HEK293T (cell line): ENCODE data around the gene PLEKHH1.

ENCODE experiments used
- BHLHE40 ChIP-seq: fragments of 450-650 bp; IDR thresholded peaks from 2 replicates; pipeline ENCODE4 v1.6.1; 2016; ENCODE audit warnings: mild to moderate bottlenecking, moderate library complexity, borderline replicate concordance
- CTBP1 ChIP-seq: fragments of 450-650 bp; IDR thresholded peaks from 2 replicates; pipeline ENCODE4 v1.6.1; 2016; ENCODE audit warnings: borderline replicate concordance
- FOXK2 ChIP-seq: fragments of 450-650 bp; IDR thresholded peaks from 2 replicates; pipeline ENCODE4 v1.6.1; 2016; ENCODE audit warnings: mild to moderate bottlenecking
- SP1 ChIP-seq: fragments of 450-650 bp; IDR thresholded peaks from 2 replicates; pipeline ENCODE4 v1.6.1; 2017
- SUZ12 ChIP-seq: fragments of 450-650 bp; IDR thresholded peaks from 2 replicates; pipeline ENCODE4 v1.6.1; 2016; ENCODE audit warnings: mild to moderate bottlenecking
- TF ChIP-seq, protein P1 (sequence below): fragments of 450-650 bp; IDR thresholded peaks from 2 replicates; pipeline ENCODE4 v1.6.1; 2016

DNA sequence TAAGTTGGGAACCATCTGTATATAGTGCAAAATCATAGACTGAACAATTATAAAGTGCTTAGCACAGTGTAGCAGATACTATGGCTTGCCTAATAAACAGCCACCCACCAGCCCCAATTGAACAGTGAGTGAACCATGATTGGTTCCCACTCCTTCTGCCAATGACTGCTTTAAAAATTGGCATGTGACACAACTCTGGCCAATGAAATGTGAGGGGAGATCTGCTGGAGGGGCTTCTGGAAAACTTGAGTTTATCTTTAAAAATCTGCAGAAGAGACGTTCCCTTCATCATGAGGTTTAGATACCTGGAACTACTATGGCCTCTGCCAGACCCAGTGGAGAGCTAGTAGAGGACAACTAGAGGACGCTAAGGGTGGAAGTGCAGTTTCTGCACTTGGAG is 62.3 kb downstream of the PLEKHH1 start:
- TF ChIP-seq, protein P1, sequence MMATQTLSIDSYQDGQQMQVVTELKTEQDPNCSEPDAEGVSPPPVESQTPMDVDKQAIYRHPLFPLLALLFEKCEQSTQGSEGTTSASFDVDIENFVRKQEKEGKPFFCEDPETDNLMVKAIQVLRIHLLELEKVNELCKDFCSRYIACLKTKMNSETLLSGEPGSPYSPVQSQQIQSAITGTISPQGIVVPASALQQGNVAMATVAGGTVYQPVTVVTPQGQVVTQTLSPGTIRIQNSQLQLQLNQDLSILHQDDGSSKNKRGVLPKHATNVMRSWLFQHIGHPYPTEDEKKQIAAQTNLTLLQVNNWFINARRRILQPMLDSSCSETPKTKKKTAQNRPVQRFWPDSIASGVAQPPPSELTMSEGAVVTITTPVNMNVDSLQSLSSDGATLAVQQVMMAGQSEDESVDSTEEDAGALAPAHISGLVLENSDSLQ, result no peak
- no peak for TF ChIP-seq SUZ12
- TF ChIP-seq BHLHE40, result no peak
- TF ChIP-seq SP1, result no peak
- TF ChIP-seq CTBP1, result no peak
- TF ChIP-seq FOXK2, result no peak
